Activated naive CD4-positive, alpha-beta T cell treated with Interleukin-2 at 50 U/mL for 16 hours (primary cell): ENCODE measurements around the gene E2F2.
A peak's percentile ranks its signal among the peaks of the same experiment; 100 is the strongest.
"Not testable (repeated sequence)": the region's sequence is repeated elsewhere in the genome, so short reads cannot be mapped to it uniquely, and the experiment has no call there.

ENCODE experiments used
- DNase-seq: peaks from one replicate; pipeline ENCODE4 v3.0.0-alpha.2; 2020

E2F2 gene

DNA sequence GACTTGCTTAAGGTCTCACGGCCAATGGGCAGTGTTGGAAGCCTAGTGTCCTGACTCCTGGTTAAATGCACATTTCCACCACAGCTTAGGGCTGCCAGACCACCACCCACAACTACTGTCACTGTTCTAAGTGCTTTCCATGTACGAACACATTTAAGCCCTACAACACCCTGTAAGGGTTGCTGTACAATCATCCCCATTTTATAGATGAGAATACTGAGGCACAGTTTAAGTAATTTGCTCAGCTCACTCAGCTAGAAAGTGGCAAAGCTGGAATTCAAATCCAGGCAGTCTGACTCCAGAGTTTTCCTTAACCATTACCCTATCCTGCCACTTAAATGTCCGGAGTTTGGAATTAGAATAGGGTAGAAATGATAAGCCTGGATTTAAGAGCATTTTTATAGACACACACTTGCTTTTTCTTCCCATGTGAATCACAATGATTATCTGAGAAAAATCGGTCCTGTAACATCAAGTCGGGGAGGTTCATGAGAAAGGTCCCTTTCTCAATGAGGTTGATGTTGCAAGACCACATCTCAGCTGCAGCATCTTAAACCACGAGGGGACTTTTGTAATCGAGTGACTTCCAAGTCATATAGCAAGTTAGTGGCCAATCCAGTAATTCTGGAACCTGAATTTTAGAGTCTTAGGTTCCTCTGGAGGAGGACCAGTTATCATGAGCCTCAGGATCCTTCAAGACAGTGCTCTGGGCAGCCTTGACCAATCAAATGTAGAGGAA lies 8.6 kb downstream of the E2F2 start:
- DNase-seq, result no peak

DNA sequence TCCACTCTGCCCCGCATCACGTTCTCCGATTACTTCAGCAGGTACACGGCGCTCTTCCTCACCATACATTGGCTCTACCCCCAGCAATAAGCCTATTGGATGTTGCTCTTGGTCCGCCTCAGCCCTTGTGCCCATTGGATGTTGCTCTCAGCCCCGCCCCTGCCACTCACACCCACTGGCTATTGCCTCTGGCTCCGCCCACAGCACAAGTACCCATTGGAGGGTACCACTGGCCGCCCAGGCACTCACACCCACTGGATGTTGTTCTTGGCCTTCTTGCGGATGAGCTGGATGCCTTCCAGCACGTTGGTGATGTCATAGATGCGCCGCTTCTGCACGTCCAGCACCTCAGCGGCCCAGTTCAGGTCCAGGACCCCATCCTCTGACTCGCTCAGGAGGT lies 9.4 kb downstream of the E2F2 start:
- no peak for DNase-seq

DNA sequence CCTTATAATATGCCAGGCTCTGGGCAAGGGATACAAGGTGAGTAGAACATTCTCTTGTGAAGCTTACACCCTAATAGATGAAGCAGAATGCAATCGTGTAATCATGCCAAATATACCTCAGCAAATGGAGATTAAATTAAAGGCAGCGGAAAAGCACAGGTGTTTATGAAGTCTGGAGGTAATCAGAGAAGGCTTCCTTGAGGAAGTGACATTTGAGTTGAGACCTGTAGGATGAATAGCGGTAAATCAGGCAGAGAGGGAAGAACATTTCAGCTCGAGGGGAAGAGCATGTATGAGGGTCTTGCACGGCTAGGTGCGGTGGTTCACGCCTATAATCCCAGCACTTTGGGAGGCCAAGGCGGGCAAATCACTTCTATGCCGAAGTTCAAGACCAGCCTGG lies 13.5 kb downstream of the E2F2 start:
- DNase-seq, result no peak

DNA sequence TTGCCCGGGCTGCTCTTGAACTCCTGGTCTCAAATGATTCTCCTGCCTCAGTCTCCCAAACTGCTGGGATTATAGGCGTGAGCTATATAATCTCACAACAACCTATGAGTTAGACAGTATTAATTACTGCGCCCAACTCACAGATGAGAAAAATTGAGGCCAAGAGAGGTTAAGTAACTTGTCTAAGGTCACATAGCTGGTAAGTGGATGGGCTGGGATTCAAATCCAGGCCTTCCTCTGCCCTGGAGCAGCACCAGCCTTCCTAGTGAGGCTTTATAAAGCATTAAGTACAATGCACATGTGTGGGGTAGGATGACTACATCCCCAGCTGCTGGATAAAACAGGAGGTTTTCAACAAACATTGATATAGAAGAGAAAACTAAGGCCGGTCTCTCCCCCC lies 15.1 kb downstream of the E2F2 start:
- no peak for DNase-seq

DNA sequence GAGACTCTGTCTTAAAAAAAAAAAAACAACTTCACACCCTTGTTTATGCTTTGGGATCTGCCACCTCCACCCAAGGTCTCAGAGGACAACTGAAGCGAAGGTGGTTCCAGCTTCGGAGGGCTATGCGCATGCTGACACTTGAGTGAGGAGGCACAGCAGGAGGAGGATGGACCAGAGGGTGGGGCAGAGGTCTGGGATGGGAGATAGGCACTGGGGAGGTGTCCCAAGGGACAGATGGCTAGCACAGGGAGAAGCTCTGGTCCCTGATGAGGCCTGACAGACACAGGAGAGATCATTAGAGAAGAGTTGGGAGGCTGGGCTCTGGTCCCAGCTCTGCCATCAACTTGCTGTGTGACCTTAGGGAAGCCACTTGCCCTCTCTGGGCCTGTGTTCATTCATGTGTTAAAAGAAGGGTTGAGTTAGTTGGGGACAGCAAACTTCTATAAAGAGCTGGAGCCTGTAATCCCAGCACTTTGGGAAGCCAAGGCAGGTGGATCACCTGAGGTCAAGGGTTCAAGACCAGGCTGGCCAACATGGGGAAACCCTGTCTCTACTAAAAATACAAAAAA lies 16.8 kb downstream of the E2F2 start:
- DNase-seq, result no peak

DNA sequence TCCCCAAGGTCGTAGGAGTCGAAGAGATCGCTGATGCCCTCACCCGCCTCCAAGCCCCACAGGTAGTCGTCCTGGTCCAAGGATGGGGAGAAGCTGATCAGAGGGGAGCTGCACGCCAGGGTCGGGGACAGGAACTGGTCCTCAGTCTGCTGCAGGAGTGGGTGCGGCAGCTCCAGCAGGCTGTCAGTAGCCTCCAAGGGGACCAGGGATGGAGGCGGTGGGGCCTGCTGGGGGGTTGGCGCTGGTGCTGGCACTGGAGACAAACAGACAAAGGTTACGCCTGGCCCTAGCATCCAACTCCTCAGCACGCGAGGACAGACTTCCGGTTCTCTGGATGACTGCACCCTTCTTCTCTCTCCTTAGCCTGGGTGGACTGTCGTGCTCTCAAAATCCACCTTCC lies 21.1 kb downstream of the E2F2 start:
- DNase-seq, result no peak

DNA sequence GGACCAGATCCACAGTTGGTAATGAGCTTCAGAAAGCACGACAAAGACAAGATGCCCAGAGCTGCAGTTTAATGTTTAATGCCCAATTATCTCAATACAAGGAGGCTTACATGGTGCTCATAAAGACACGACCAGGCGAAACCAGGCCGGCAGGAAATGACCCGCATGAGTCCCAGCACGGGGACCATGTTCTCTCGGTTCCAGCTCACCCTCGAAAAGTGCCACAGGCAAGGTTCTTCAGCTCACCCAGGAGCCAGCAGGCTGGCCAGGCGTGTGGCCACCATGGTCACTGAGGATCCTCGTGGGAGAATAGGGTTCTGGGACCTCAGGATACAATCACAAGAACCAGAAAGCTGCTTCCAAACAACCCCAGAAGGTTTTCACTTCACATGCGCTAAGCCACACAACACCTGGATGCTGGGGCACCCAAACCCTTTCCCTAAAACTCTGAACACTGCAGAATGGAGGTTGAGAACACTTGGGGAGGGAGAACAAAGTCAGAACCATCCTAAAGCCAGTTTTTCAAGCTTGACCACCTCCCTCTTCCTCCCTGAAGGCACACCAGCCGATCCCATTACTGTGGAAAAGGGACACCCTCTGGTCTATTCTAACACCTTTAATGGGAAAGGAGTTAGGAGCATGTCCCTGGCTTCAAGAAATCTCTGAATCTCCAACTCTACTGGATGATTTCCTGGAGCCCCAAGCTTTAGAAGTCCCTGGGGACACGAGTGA lies 24.5 kb downstream of the E2F2 start:
- DNase-seq, result no peak

DNA sequence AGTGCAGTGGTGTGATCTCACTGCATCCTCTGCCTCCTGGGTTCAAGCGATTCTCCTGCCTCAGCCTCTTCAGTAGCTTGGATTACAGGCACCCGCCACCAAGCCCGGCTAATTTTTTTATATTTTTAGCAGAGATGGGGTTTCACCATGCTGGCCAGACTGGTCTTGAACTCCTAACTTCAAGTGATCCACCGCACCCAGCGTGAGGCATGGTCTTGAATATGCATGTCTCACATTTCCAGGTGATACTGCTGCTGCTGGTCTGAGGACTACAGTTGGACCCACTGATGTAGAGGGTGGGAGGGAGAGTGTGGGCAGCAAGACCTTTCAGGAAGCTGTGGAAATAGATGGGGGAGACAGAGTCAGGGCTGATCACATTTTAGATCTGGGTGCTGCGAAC lies 25.2 kb downstream of the E2F2 start:
- no peak for DNase-seq

DNA sequence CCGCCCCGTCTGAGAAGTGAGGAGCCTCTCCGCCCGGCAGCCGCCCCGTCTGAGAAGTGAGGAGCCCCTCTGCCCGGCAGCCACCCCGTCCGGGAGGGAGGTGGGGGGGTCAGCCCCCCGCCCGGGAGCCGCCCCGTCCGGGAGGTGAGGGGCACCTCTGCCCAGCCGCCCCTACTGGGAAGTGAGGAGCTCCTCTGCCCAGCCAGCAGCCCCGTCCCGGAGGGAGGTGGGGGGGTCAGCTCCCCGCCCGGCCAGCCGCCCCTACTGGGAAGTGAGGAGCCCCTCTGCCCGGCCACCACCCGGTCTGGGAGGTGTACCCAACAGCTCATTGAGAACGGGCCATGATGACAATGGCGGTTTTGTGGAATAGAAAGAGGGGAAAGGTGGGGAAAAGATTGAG lies 26.9 kb downstream of the E2F2 start:
- DNase-seq, result not testable (repeated sequence)

DNA sequence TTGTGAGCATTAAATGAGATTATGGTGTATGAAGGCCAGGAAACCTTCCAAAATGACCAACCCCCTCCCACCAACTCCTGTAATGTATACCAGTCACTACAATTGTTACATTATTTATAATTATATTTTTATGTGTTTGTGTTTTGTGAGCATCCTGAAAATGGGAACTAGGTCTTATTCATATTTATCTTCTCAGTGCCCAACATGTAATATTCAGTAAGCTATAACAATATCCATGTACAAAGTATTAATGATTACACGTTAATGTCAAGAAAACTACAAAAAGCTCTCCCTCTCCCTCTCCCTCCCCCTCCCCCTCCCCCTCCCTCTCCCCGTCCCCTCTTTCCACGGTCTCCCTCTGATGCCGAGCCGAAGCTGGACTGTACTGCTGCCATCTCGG lies 28.1 kb downstream of the E2F2 start:
- DNase-seq, result no peak

DNA sequence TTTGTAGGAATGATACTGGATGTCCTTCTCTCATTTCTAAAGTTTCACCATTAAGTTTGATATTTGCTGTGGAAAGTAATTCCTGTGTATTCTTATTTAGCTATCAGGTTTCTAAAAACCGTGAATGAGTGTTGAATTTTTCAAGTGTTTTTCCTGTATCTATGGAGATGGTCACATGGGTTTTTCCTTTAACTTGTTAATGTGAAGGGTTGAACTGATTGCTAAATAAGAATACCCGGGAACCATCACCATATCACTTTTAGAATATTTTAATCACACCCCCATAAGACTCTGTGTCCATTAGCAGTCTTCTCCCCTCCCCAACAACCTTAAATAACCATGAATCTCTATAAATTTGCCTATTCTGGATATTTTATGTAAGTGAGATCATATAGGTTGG lies 30.6 kb downstream of the E2F2 start:
- no peak for DNase-seq

DNA sequence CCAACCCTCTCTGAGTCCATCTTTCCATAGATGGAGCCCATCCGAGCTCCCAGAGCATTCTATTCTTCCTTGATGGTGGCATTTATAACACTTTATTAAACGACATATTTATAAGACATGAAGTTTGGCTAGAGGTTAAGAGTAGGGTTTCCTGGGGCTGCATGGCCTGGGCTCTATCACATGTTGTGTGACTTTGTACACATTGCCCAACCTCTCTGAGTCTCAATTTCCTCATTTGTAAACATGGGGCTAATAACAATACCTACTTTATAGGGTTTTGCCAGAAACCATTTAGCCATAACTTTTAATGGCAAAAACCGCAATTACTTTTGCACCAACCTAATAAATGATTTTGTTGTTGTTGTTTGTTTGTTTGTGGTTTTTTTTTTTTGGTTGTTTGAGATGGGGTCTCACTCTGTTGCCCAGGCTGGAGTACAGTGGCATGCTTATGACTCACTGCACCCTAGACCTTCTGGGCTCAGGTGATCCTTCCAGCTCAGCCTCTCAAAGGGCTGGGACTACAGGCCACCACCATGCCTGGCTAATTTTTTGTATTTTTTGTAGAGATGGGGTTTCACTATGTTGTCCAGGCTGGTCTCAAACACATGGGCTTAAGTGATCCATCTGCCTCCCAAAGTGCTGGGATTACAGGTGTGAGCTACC lies 33.1 kb downstream of the E2F2 start:
- no peak for DNase-seq

DNA sequence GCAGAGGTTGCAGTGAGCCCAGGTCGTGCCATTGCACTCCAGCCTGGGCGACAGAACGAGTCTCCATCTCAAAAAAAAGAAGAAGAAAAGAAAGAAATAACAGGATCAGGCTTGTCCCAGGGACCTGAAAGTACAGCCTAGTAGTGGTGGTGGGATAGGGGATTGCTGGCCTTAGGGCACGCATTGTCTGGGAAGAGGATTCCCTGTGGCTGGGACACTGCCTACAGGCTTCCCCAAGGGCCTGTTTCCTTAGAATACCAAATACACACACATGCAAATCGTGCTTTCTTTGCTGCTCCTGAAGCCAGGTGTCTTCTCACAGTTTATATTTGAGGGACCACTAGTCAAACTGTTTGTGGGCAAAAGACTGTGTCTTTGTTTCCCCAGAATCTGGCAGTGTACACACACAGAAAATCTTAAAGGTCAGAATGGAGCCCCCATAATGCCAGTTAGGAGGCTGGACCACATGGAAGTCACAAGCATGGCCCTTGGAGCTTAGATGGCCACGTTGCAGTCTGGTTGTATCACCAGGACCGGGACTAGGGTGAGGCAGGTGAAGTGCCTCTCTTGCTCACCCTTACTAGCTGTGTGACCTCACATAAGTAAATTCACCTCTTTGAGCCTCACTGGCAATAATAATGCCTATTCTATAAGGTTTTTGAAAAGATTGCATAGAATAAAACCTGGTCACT lies 34.4 kb downstream of the E2F2 start:
- no peak for DNase-seq

DNA sequence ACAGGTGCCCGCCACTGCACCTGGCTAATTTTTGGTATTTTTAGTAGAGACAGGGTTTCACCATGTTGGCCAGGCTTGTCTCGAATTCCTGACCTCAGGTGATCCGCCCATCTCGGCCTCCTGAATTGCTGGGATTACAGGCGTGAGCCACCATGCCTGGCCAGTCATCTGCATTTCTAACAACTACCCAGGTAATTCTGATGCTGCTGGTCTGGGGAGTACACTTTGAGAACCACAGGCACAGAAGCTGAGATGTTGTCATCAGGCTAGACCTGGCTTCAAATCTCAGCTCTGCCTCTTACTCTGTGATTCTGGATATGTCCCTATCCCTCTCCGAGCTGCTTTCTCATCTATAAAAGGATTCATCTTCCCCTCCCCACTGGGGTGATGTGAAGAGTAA lies 36.2 kb downstream of the E2F2 start:
- DNase-seq, result not testable (repeated sequence)

DNA sequence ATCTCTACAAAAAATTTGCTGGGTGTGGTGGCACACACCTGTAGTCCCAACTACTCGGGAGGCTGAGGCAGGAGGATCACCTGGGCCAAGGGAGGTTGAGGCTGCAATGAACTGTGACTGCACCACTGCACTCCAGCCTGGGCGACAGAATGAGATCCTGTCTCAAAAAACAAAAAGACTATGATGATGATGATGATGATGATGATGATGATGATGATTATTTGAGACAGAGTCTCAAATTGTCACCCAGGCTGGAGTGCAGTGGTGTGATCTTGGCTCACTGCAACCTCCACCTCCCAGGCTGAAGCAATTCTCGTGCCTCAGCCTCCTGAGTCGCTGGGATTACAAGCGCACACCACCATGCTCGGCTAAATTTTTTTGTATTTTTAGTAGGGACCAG lies 38.3 kb downstream of the E2F2 start:
- not testable (repeated sequence) for DNase-seq

DNA sequence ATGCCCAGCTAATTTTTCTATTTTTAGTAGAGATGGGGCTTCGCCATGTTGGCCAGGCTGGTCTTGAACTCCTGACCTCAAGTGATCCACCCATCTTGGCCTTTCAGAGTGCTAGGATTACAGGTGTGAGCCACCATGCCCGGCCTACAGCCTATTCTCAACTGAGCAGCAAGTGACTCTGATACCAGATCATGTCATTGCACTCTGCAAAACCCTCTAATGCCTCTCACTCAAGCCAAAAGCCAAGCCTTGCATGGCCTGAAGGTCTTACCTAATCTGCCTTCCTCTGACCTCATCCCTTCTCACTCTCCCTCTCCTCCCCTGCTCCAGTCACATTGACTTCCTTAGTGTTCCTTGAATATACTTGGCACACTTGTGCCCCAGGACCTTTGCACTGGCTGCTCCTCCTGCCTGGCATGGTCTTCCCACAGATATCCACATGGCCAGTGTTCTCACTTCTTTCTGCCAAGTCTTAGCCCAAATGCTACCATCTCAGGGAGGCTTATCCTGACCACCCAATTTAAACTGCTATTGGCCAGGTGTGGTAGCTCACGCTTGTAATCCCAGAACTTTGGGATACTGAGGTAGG lies 38.8 kb downstream of the E2F2 start:
- no peak for DNase-seq

DNA sequence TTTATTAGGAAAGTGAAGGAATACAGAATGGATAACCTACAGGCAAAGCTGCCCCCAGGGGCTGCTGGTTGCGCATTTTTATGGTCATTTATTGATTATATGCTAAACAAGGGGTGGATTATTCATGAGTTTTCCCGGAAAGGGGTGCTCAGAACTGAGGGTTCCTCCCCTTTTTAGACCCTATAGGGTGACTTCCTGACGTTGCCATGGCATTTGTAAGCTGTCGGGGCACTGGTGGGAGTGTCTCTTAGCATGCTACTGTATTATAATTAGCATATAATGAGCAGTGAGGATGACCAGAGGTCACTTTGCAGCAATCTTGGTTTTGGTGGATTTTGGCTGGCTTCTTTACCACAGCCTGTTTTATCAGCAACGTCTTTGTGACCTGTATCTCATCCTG lies 41.2 kb downstream of the E2F2 start:
- DNase-seq, result no peak

DNA sequence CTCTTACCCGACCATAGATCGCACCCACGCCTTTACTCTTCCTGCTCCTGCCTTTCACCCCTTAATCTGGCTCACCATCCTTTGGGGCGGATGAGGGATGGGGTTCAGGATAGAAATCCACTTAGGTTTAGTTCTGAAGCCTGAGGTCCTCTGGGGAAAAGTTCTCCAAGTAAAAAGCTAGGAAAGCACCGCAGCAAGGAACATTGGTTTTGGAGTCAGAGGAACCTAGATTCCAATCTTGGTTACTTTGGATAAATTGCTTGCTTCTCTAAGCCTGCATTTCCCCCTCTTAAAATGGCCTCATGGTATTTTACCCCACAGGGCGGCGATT lies 46.1 kb downstream of the E2F2 start:
- no peak for DNase-seq

DNA sequence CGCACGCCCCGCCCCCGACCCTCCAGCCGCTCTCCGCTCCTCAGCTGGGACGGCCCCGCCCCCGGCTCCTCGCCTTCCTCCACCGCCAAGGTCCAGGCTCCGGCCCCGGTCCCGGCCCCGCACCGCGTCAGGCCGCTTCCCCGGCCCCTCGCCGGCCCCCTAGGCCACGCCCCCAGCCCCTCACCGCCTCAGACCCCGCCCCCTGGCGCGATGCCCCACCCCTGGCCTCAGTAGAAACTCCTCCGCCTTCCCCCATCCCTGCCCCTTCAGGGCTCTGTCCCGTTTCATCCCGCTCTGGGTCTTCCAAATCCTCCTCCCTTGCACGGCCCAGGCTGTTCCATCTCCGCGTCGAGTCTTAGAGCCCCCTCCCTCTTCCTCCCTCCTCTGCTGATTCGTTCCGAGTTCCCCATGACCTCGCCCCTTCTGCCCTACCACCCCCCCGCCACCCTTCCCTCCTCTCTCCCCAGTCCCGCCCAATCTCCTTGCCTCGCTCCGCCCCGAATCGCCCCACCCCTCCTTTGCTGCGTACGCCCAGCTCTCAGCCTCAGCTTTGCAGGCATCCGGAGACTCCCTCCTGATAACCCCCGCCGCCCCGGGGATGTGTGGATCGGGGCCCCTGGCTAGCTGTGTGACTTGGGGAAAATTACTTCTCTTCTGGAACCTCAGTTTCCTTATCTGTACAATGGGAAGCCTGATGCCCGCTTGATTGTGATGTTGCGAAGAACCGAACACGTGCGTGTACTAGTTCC lies 46.6 kb downstream of the E2F2 start:
- peak; percentile 92 for DNase-seq

DNA sequence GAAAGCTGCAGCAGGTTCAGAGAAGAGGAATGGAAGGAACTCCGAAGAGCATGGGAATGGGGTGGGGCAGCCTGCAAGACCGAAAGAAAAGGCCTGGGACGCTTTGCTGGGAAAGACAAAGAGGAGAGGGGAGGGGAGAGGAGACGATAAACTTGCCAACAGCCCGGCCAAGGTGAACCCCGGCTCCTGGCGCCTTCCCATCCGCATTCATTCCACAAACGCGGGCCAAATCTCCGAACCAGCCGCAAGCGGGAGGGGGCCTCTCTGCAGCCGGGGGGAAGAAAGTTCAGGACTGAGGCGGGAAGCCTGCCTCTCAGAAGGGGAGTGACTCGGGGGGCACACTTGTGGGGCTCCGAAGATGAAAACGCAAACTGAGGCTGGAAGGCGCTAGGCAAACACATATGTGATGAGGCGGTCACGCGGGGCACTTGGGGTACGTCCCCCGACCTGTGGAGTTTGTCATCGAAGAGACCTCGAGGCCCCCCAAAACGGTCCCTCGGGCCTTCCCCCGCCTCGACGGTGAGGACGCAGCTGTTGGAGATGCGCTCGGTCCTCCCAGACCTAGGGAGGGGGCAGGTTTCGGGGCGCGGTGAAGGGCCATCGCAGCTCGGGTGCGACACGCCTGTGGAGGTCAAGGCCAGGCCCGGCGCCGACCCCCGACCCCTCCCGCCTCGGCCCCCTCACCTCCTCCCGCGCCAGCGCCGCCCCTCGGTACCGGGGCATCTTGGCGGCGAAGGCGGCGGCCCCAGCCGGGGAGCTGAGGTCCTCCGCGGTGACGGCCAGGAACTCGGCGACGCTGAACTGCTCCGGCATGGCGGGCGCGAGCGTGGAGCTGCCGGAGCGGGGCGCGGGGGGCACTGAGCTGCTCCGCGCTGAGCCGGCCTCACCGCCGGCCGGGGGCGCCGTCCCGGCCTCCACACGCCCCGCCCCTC lies 47.4 kb downstream of the E2F2 start, which contains the start of gene ASAP3:
ASAP3 (minus strand) TSS at position 859 of the 932 bp plus-strand sequence; CDS start at position 813, 46 bp downstream.
- DNase-seq, result no peak

DNA sequence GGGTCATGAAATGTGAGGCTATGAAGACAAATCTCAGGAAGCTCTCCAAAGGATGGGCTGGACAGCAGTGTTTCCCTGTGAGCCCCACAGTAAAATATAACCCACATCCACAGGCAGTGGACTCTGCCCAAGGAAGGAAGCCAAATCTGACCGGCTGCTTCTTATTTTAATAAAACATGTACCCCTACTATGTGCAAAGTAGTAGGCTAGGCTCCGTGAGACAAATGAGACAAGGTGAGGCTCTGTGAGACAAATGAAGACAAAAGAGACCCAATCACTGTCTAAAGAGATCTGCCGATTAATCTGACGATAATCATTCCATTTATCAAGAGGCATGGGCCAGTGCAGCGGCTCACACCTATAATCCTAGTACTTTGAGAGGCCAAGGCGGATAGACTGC lies 49.1 kb downstream of the E2F2 start:
- no peak for DNase-seq
